C4-2B (cell line): ENCODE measurements around the gene NR1I3.

Experiments
- H3K27ac ChIP-seq: fragments of 450-650 bp; 2 replicates; pipeline ENCODE4 v1.5.1; 2017
- ZFX ChIP-seq: fragments of 450-650 bp; IDR thresholded peaks from 2 replicates; pipeline ENCODE4 v1.6.1; 2017
- TF ChIP-seq, protein P1 (sequence below): fragments of 450-650 bp; conservative IDR thresholded peaks from 2 replicates; pipeline ENCODE4 v1.5.1; 2017; ENCODE audit warnings: mild to moderate bottlenecking

The NR1I3 gene

DNA sequence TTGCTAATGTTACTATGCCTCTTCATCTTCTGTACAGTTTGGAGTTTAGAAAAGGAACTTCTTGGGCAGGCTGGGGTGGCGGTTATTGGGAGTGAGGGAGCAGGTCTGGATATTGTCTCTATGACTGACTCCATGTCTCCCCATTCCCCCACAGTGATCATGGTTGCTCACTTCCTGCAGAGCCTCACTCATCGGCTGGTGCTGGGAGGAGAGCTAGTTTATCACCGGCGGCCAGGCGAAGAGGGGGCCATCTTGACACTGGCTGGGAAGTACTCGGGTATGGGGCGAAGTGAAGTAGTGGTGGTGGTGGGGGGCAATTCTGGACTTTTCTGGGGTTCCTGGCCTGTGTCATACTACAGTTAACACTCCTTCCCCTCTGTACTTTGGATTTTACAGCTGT, 10.0 kb downstream of the NR1I3 start:
- peak overlapping the region; percentile 88 for H3K27ac ChIP-seq
- TF ChIP-seq ZFX, result no peak
- TF ChIP-seq, protein P1, sequence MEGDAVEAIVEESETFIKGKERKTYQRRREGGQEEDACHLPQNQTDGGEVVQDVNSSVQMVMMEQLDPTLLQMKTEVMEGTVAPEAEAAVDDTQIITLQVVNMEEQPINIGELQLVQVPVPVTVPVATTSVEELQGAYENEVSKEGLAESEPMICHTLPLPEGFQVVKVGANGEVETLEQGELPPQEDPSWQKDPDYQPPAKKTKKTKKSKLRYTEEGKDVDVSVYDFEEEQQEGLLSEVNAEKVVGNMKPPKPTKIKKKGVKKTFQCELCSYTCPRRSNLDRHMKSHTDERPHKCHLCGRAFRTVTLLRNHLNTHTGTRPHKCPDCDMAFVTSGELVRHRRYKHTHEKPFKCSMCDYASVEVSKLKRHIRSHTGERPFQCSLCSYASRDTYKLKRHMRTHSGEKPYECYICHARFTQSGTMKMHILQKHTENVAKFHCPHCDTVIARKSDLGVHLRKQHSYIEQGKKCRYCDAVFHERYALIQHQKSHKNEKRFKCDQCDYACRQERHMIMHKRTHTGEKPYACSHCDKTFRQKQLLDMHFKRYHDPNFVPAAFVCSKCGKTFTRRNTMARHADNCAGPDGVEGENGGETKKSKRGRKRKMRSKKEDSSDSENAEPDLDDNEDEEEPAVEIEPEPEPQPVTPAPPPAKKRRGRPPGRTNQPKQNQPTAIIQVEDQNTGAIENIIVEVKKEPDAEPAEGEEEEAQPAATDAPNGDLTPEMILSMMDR, result no peak

DNA sequence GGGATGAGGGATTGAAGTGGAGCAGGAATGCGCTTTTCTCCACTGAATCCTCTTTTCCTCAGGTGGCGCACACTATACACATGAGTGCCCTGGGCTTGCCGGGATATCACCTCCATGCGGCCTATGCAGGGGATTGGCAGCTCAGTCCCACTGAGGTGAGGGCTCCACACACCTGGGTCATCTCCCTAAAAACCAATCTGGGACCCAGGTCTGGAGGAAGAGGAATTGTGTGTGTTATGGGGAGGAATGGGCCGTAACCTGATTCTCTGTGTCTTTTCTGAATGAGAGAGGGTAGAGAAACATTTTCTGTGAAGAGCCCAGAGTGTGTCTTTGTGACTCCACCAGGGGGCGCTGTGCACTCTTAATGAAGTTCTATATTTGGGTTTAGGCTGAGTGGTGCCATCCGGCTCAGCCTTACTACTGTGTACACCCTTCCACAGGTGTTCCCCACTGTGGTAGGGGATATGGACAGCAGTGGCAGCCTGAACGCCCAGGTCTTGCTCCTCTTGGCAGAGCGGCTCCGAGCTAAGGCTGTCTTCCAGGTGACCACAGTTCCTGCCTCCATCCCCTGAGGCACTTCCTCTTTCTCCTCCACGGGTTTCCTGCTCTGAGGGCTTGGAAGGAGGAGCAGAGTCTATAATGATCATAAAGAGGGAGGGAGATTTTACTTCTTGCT, 10.7 kb downstream of the NR1I3 start:
- TF ChIP-seq ZFX, result no peak
- TF ChIP-seq, protein P1, result peak; percentile 94
- peak overlapping the region; percentile 88 for H3K27ac ChIP-seq

- H3K27ac ChIP-seq, result peak overlapping the region; percentile 88
- TF ChIP-seq, protein P1, result no peak
- no peak for TF ChIP-seq ZFX
Observed at GRCh38 chr1:161226759-161227158, 11.2 kb downstream of the NR1I3 start.

GRCh38 chr1:161226320-161226711, 11.7 kb downstream of the NR1I3 start:
- TF ChIP-seq ZFX, result no peak
- TF ChIP-seq, protein P1, result no peak
- H3K27ac ChIP-seq, result peak overlapping the region; percentile 88

DNA sequence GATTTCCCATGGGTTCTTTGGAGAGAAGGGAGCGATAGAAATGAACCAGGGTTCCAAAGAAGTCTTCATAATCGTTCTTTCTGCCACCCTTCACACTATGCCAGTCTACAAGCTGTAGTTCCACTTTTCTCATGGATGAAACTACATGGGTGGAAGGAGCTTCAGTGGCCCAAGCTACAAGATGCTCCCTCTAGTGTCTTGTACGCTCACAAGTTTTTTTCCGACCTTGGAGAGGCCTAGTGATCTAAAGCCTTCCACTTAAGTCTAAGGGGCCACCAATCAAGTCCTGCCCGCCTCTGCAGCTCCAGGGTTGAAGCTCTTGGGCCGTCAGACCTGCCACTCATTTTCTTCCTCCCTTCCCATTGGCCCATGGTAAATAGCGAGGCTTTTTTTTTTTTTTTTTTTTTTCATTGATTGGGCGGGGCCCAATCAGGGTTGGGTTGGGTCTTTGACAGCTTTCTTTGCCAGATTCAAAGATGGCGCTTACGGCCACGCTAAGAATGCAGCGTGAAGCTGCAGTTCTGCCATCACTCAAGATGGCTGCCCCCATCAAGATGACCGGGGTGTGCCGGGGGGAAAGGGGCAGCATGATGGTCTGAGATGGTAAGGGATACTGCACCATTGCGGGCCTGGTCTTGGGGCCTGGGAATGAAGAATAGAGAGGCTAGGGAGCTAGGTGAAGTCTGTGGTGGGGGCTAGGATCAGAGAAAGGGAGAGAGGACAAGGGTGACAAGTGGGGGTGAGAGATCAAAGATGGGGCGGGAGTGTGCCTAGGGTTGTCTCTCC, 12.3 kb downstream of the NR1I3 start, which contains the start of gene TOMM40L:
TOMM40L (plus strand) TSS at position 527 of the 786 bp plus-strand sequence. CDS start 430 bp downstream, outside the sequence.
- TF ChIP-seq, protein P1, result peak; percentile 83
- no peak for TF ChIP-seq ZFX
- H3K27ac ChIP-seq, result peak within 1 kb of the TSS; percentile 88

GRCh38 chr1:161225178-161225533, 12.8 kb downstream of the NR1I3 start:
- H3K27ac ChIP-seq, result peak overlapping the region; percentile 88
- no peak for TF ChIP-seq ZFX
- TF ChIP-seq, protein P1, result no peak

GRCh38 chr1:161224695-161225087, 13.3 kb downstream of the NR1I3 start:
- peak overlapping the region; percentile 88 for H3K27ac ChIP-seq
